Cardiac muscle cell (in vitro differentiated cells and primary cell): ENCODE results near the gene FAM107B. TPM values are rescaled to one million over a fixed set of nuclear protein-coding genes. Genes with fewer than 3 reads are reported as not detected.
A peak's percentile ranks its signal among the peaks of the same experiment; 100 is the strongest.

ENCODE experiments used
- DNase-seq, 2 donors: peaks; one replicate each; pipeline versions ENCODE4 v3.0.0 to v3.0.0-alpha.2; 2010 to 2017; ENCODE audit warnings: low read depth in 1 of 2, low spot score in 1 of 2
- H3K27ac ChIP-seq: fragments of 200-600 bp; sonication (generic); 2 replicates; pipeline ENCODE4 v1.5.1; 2016
- H3K27me3 ChIP-seq: fragments of 200-600 bp; sonication (generic); 2 replicates; pipeline ENCODE4 v1.6.0; 2016; ENCODE audit warnings: control low read depth
- H3K36me3 ChIP-seq: fragments of 200-600 bp; sonication (generic); 2 replicates; pipeline ENCODE4 v1.5.1; 2016; ENCODE audit warnings: control low read depth
- H3K4me1 ChIP-seq: fragments of 200-600 bp; sonication (generic); 2 replicates; pipeline ENCODE4 v1.8.1; 2017; ENCODE audit warnings: low read depth, mild to moderate bottlenecking, mixed run types
- H3K4me3 ChIP-seq: fragments of 200-600 bp; sonication (generic); 2 replicates; pipeline ENCODE4 v1.5.1; 2016; ENCODE audit warnings: mild to moderate bottlenecking
- H3K9me3 ChIP-seq: fragments of 200-600 bp; sonication (generic); 2 replicates; pipeline ENCODE4 v1.5.1; 2017; ENCODE audit warnings: low read depth, mild to moderate bottlenecking, control low read depth
- polyA plus RNA-seq: library from polyadenylated mRNA; unstranded; fragments of >200 nt; fragmentation: Nextera tagmentation; extraction: Ambion mirVana; gene quantifications from 2 replicates; pipeline ENCODE4 v1.2.1, GENCODE V29; 2016
- total RNA-seq: library from RNA; depleted of rRNA; stranded (reverse); fragments of >200 nt; gene quantifications from 2 replicates; pipeline ENCODE4 v1.2.3, GENCODE V29; 2016
- TF ChIP-seq, protein P1 (sequence below): IDR thresholded peaks from 2 replicates; pipeline ENCODE4 v1.5.1; 2012; ENCODE audit warnings: low read depth, mild to moderate bottlenecking, low read length

The FAM107B gene
- total and polyA plus RNA-seq, 2 experiments from 2014 or later = 6.0 to 9.6 TPM

DNA sequence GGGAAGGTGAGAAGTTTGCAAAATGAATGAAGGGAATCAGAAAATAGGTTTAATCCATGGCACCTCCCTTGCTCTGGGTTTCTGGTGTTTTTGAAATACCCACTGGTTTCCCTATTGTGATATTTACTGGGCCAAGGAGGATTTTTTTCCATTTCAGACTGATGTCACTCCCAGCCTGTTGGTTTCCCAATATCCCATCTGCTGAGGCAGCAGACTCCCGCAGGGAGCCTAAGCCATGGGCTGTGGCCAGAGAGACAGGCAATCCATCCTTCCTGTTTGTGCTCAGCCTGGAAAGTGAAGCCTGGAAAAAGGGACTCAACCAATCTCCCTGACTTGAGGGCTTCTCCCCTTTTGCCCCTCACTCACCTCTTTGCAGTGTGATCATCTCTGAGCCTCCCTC is 22.8 kb downstream of the FAM107B start:
- Histone ChIP-seq H3K36me3 (no peaks in the 10 kb centered on the region), H3K27ac (no peak overlapping the region), H3K27me3 (no peaks in the 10 kb centered on the region), H3K4me3 (no peak overlapping the region), H3K4me1 (peaks cover 8% of the 10 kb centered on the region), H3K9me3 (no peaks in the 10 kb centered on the region)
- TF ChIP-seq, protein P1, sequence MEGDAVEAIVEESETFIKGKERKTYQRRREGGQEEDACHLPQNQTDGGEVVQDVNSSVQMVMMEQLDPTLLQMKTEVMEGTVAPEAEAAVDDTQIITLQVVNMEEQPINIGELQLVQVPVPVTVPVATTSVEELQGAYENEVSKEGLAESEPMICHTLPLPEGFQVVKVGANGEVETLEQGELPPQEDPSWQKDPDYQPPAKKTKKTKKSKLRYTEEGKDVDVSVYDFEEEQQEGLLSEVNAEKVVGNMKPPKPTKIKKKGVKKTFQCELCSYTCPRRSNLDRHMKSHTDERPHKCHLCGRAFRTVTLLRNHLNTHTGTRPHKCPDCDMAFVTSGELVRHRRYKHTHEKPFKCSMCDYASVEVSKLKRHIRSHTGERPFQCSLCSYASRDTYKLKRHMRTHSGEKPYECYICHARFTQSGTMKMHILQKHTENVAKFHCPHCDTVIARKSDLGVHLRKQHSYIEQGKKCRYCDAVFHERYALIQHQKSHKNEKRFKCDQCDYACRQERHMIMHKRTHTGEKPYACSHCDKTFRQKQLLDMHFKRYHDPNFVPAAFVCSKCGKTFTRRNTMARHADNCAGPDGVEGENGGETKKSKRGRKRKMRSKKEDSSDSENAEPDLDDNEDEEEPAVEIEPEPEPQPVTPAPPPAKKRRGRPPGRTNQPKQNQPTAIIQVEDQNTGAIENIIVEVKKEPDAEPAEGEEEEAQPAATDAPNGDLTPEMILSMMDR = no peak
- peak in 1 of 2 donors; percentile 83 for DNase-seq

- no peak overlapping the region for H3K27ac ChIP-seq
- no peak overlapping the region for H3K4me3 ChIP-seq
- TF ChIP-seq, protein P1 = no peak
- no peaks in the 10 kb centered on the region for H3K36me3 ChIP-seq
- peak in 1 of 2 donors; percentile 70 for DNase-seq
- no peaks in the 10 kb centered on the region for H3K9me3 ChIP-seq
- H3K4me1 ChIP-seq = peaks cover 8% of the 10 kb centered on the region
- no peaks in the 10 kb centered on the region for H3K27me3 ChIP-seq
Observed at GRCh38 chr10:14751014-14751896, 23.4 kb downstream of the FAM107B start.

DNA sequence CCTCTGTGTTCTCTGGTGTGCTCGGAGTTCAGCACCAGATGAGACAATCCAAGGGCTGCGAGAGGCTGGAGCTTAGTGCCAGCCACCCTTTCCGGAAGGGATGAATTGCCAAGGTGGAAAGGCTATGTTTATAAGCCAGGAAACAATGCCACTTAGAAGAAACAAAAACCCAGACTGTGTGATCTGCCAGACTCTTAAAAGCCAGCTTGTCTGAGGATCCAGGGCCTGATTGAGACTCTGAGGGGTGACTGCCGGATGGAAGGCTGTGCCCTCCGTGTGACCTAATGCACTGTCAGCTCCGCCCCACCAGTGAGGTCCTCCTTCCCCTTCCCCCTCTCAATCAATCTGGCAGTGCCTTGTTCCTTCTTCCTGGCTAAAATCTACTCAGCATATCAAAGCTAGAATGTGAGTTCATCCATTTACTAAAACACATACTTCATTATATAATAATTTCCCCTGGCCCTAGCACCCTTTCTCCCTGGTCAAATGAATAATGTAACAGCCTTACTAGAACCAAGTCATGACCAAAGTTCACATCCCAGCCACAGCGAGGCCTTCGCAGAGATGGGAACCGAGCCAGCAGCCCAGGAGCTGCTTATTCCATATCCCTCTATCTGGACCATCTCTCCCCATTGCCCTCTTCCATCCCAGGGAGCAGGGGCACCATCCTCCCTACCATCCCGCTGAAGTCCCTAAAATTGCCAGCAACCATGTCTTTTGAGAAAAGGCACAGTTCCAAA is 25.5 kb downstream of the FAM107B start:
- TF ChIP-seq, protein P1 = no peak
- Histone ChIP-seq H3K36me3 (no peaks in the 10 kb centered on the region), H3K4me3 (no peak overlapping the region), H3K9me3 (no peaks in the 10 kb centered on the region), H3K27me3 (no peaks in the 10 kb centered on the region), H3K4me1 (peaks cover 8% of the 10 kb centered on the region), H3K27ac (peak overlapping the region; percentile 27)
- peak in 1 of 2 donors; percentile 26 for DNase-seq

- TF ChIP-seq, protein P1 = no peak
- no peak for DNase-seq
- no peak overlapping the region for H3K4me3 ChIP-seq
- peaks cover 8% of the 10 kb centered on the region for H3K4me1 ChIP-seq
- peak overlapping the region; percentile 27 for H3K27ac ChIP-seq
- H3K9me3 ChIP-seq = no peaks in the 10 kb centered on the region
- H3K27me3 ChIP-seq = no peaks in the 10 kb centered on the region
- no peaks in the 10 kb centered on the region for H3K36me3 ChIP-seq
Observed at GRCh38 chr10:14748441-14748840, 26.3 kb downstream of the FAM107B start.

- DNase-seq = peak in 1 of 2 donors; percentile 44
- peaks cover 4% of the 10 kb centered on the region for H3K4me1 ChIP-seq
- H3K27ac ChIP-seq = no peak overlapping the region
- no peak overlapping the region for H3K4me3 ChIP-seq
- no peaks in the 10 kb centered on the region for H3K9me3 ChIP-seq
- no peaks in the 10 kb centered on the region for H3K36me3 ChIP-seq
- no peaks in the 10 kb centered on the region for H3K27me3 ChIP-seq
- TF ChIP-seq, protein P1 = no peak
Observed at GRCh38 chr10:14742815-14743214, 31.9 kb downstream of the FAM107B start.
